NCI-H146 treated with DMSO at 0.1 percent for 48 hours (cell line): ENCODE results near the gene SFRP2.

Experiments used
- DNase-seq: peaks from one replicate; lab custom pipeline; 2025; ENCODE audit not compliant: unreplicated experiment; lab: John Stamatoyannopoulos, UW

The SFRP2 gene

GRCh38 chr4:153773236-153773690 is 15.6 kb downstream of the SFRP2 start:
- no peak for DNase-seq

- no peak for DNase-seq
Measured at GRCh38 chr4:153771046-153771445, 17.8 kb downstream of the SFRP2 start.

- DNase-seq, result no peak
Measured at GRCh38 chr4:153766758-153767157, 22.1 kb downstream of the SFRP2 start.

- DNase-seq, result no peak
Measured at GRCh38 chr4:153765894-153766293, 23.0 kb downstream of the SFRP2 start.

- DNase-seq, result no peak
Measured at GRCh38 chr4:153764601-153765368, 24.1 kb downstream of the SFRP2 start.

GRCh38 chr4:153763404-153763803 is 25.5 kb downstream of the SFRP2 start:
- no peak for DNase-seq

- no peak for DNase-seq
Measured at GRCh38 chr4:153759407-153760316, 29.2 kb downstream of the SFRP2 start, which contains the start of gene RNF175. TSS of gene RNF175 (minus strand) at chr4:153760024. CDS start at chr4:153759862, 162 bp downstream.

- no peak for DNase-seq
Measured at GRCh38 chr4:153758688-153759406, 30.0 kb downstream of the SFRP2 start.

GRCh38 chr4:153758136-153758535 is 30.7 kb downstream of the SFRP2 start:
- no peak for DNase-seq

- no peak for DNase-seq
Measured at GRCh38 chr4:153757407-153757806, 31.5 kb downstream of the SFRP2 start.

GRCh38 chr4:153755186-153755585 is 33.7 kb downstream of the SFRP2 start:
- no peak for DNase-seq

GRCh38 chr4:153750197-153750817 is 38.6 kb downstream of the SFRP2 start:
- DNase-seq, result peak; percentile 2

GRCh38 chr4:153748378-153748777 is 40.5 kb downstream of the SFRP2 start:
- DNase-seq, result no peak

- no peak for DNase-seq
Measured at GRCh38 chr4:153747406-153747955, 41.4 kb downstream of the SFRP2 start.

- DNase-seq, result no peak
Measured at GRCh38 chr4:153745651-153746050, 43.2 kb downstream of the SFRP2 start.

GRCh38 chr4:153741541-153741940 is 47.3 kb downstream of the SFRP2 start:
- DNase-seq, result no peak

GRCh38 chr4:153735906-153736461 is 52.9 kb downstream of the SFRP2 start:
- DNase-seq, result no peak

GRCh38 chr4:153733751-153734448 is 55.0 kb downstream of the SFRP2 start:
- DNase-seq, result no peak

GRCh38 chr4:153731239-153731638 is 57.6 kb downstream of the SFRP2 start:
- no peak for DNase-seq
